GM18907 (cell line): ENCODE results near the gene HSD17B4.

ENCODE experiments used
- ATAC-seq: cut with Tn5 transposase; IDR thresholded peaks from one replicate; pipeline ENCODE4 v1.9.1; 2021; ENCODE audit warnings: mild to moderate bottlenecking, moderate library complexity; ENCODE audit not compliant: unreplicated experiment

HSD17B4 gene

GRCh38 chr5:119583684-119584083 lies 131.4 kb downstream of the HSD17B4 start:
- ATAC-seq: peak; percentile 96
